Heart left ventricle (tissue), 16 donors: ENCODE data around the gene ERMARD. TPM values are rescaled to one million over a fixed set of nuclear protein-coding genes. Genes with fewer than 3 reads are reported as not detected.

Experiments
- ATAC-seq, 4 donors: fragments of 200-7000 bp; cut with Tn5 transposase; one replicate each; pipeline ENCODE4 v1.9.1; 2020 to 2022; ENCODE audit warnings: moderate library complexity in 4 of 4, mild to moderate bottlenecking in 3 of 4, moderate number of reproducible peaks in 1 of 4
- DNase-seq, 5 donors: peaks; one replicate each; pipeline ENCODE4 v3.0.0-alpha.2; 2020
- H3K27ac ChIP-seq, 12 donors: fragments of 200-600 bp; sonication (generic) in 4 of 12; one replicate each; pipeline versions ENCODE4 v1.5.0 to v1.8.0; 2016 to 2022; ENCODE audit warnings: mild to moderate bottlenecking in 2 of 12
- H3K27me3 ChIP-seq, 9 donors: fragments of 200-600 bp; sonication (generic) in 2 of 9; one replicate each; pipeline versions ENCODE4 v1.5.1 to v1.8.0; 2016 to 2022; ENCODE audit warnings: mild to moderate bottlenecking in 3 of 9
- H3K36me3 ChIP-seq, 9 donors: fragments of 200-600 bp; sonication (generic) in 2 of 9; one replicate each; pipeline versions ENCODE4 v1.5.0 to v1.8.0; 2018 to 2022; ENCODE audit warnings: mild to moderate bottlenecking in 2 of 9
- H3K4me1 ChIP-seq, 12 donors: fragments of 200-600 bp; sonication (generic) in 4 of 12; one replicate each; pipeline versions ENCODE4 v1.5.0 to v1.8.0; 2016 to 2022; ENCODE audit warnings: mild to moderate bottlenecking in 3 of 12
- H3K4me3 ChIP-seq, 12 donors: fragments of 200-600 bp; sonication (generic) in 4 of 12; one replicate each; pipeline versions ENCODE4 v1.5.0 to v1.8.0; 2017 to 2022; ENCODE audit warnings: mild to moderate bottlenecking in 9 of 12, moderate library complexity in 4 of 12
- H3K9me3 ChIP-seq, 12 donors: fragments of 200-600 bp; sonication (generic) in 4 of 12; one replicate each; pipeline versions ENCODE4 v1.5.0 to v1.8.0; 2016 to 2022; ENCODE audit warnings: mild to moderate bottlenecking in 1 of 12
- POLR2A ChIP-seq, 2 donors: fragments of 450-650 bp; IDR thresholded peaks; one replicate each; pipeline ENCODE4 v1.6.1; 2017; ENCODE audit warnings: antibody characterized with exemption in 2 of 2, mild to moderate bottlenecking in 2 of 2, moderate library complexity in 2 of 2
- WGBS, 4 donors: extraction: QIAGEN DNeasy Blood & Tissue Kit in 2 of 4; methylation state at CpG; one replicate each; pipeline versions ENCODE4 v1.1.5 to v1.1.7; 2013 to 2018; 5-methylcytosine and 5-hydroxymethylcytosine counted together
- intact Hi-C, 10 donors: fragments of 100-400 bp; cut with DNase I; formaldehyde crosslinking; loops; one replicate each; pipeline versions ENCODE4 v1.11.1 to v1.14.2; 2022
- polyA plus RNA-seq, 2 donors: library from polyadenylated mRNA; stranded (reverse); fragments of 200-250 nt; gene quantifications; one replicate each; pipeline ENCODE4 v1.2.3, GENCODE V29; 2013
- total RNA-seq, 9 donors: library from RNA; depleted of rRNA in 2 of 9; stranded (reverse); fragments of >200 nt in 2 of 9; fragmentation: NEBNext Ultra II Directional in 3 of 9; extraction: Animal tissue kit (Norgen Biotek cat#: 25700) in 3 of 9; gene quantifications; one replicate each; pipeline versions ENCODE4 v1.1.0 to v1.2.4, GENCODE V29; 2016 to 2023
- TF ChIP-seq, protein P1 (sequence below), 12 donors: fragments of 200-600 bp; sonication (generic) in 4 of 12; IDR thresholded peaks; one replicate each; pipeline versions ENCODE4 v1.5.0 to v1.8.0; 2018 to 2022; ENCODE audit warnings: antibody characterized with exemption in 12 of 12, mild to moderate bottlenecking in 5 of 12
- donor health status: ischemic (EF 13 %, LVEDD 7.1; RV severe dilation, severe dysfunction).
- donor health status: healthy with polysubstance abuse.
- donor health status: DM: no; HTN: yes; CAD: no.
- donor health status: DM: no; HTN: no; CAD: no.
- donor health status: ischemic (EF 25% LVEDD 6.9; RV normal size, moderate dysfunction).
- donor health status: ischemic (EF 25% LVEDD 5.7; RV mildly dilated, moderate dysfunction).
- donor health status: healthy.
- donor health status: DM: yes; HTN: yes; CAD: no.
- donor health status: ischemic (EF 35%, LVEDD 5.7; RV mildly dilated, moderate dysfunction).
- donor health status: nonischemic (EF 11% LVEDD 7.7; RV severe dilation, severe dysfunction).
- donor health status: DM: yes; HTN: yes; CAD: no.
- donor health status: PGD.
- donor health status: ischemic (EF 29% LVEDD 5.4; RV normal size, mild dysfunction).
- donor health status: nonischemic (EF 23%, LVEDD 6.1; RV moderate dilation, normal function).

The ERMARD gene
- total and polyA plus RNA-seq, 11 donors = 6.4 to 19.5 (median 8.8) TPM

GRCh38 chr6:169791721-169792131 lies 40.3 kb downstream of the ERMARD start:
- TF ChIP-seq, protein P1, sequence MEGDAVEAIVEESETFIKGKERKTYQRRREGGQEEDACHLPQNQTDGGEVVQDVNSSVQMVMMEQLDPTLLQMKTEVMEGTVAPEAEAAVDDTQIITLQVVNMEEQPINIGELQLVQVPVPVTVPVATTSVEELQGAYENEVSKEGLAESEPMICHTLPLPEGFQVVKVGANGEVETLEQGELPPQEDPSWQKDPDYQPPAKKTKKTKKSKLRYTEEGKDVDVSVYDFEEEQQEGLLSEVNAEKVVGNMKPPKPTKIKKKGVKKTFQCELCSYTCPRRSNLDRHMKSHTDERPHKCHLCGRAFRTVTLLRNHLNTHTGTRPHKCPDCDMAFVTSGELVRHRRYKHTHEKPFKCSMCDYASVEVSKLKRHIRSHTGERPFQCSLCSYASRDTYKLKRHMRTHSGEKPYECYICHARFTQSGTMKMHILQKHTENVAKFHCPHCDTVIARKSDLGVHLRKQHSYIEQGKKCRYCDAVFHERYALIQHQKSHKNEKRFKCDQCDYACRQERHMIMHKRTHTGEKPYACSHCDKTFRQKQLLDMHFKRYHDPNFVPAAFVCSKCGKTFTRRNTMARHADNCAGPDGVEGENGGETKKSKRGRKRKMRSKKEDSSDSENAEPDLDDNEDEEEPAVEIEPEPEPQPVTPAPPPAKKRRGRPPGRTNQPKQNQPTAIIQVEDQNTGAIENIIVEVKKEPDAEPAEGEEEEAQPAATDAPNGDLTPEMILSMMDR (IDR thresholded peaks at IDR 0.05) = no peak
- no peak for TF ChIP-seq POLR2A (IDR thresholded peaks at IDR 0.05)
- WGBS, 4 donors = 57 to 74% (median 64%) methylated on average over 6 of the region's 6 CpGs
- Histone ChIP-seq H3K4me1 (peaks cover 0 to 18% (median 13%) of the 10 kb centered on the region in 12 donors), H3K9me3 (no peaks in the 10 kb centered on the region), H3K27me3 (peaks cover 0 to 18% (median 0%) of the 10 kb centered on the region in 9 donors), H3K4me3 (no peak overlapping the region), H3K36me3 (no peaks in the 10 kb centered on the region), H3K27ac (no peak overlapping the region)
- ATAC-seq = no peak
- no peak for DNase-seq
- intact Hi-C loops = loop anchor here in 9 of 10 donors (2.0 to 5.0 kb wide), 5 partner anchors 735 to 741 kb away; no protein-coding TSS in a partner anchor

- H3K9me3 ChIP-seq = no peaks in the 10 kb centered on the region
- DNase-seq (no peak), ATAC-seq (no peak)
- H3K4me1 ChIP-seq = peaks cover 0 to 18% (median 13%) of the 10 kb centered on the region in 12 donors
- 86 to 91% (median 89%) methylated on average over 19 to 21 of the region's 21 CpGs for WGBS, 4 donors
- H3K4me3 ChIP-seq = no peak overlapping the region
- H3K27ac ChIP-seq = no peak overlapping the region
- H3K36me3 ChIP-seq = no peaks in the 10 kb centered on the region
- TF ChIP-seq, protein P1 (IDR thresholded peaks at IDR 0.05) = no peak
- no peak for TF ChIP-seq POLR2A (IDR thresholded peaks at IDR 0.05)
- intact Hi-C loops = loop anchor here in 5 of 10 donors (5.0 kb wide), 2 partner anchors 735 to 740 kb away; no protein-coding TSS in a partner anchor
- peaks cover 0 to 18% (median 0%) of the 10 kb centered on the region in 9 donors for H3K27me3 ChIP-seq
Observed at GRCh38 chr6:169792306-169793015, 41.0 kb downstream of the ERMARD start.

DNA sequence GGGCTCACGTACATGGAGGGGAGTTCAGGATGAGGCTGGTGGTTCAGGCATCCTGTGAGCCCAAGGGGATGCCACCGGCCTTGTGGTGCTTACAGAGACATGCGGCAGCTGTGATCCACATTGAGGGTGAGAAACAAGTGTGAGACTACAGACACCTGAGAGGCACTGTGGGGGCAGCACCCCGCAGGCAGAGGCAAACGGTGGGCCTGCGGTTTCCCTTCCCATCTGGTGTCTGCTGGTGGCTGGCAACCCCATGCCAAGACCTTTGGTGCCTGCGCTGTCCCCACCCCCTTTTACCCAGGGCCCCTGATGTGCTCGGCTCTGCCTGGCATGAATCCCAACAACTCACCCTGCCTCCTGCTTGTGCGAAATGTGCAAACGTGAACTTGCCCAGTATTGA lies 42.0 kb downstream of the ERMARD start:
- no peak overlapping the region for H3K27ac ChIP-seq
- DNase-seq (no peak), ATAC-seq (no peak)
- H3K27me3 ChIP-seq = peaks cover 0 to 21% (median 0%) of the 10 kb centered on the region in 9 donors
- H3K36me3 ChIP-seq = no peaks in the 10 kb centered on the region
- intact Hi-C loops = loop anchor here in 5 of 10 donors (5.0 kb wide), 2 partner anchors 734 to 739 kb away; no protein-coding TSS in a partner anchor
- H3K9me3 ChIP-seq = no peaks in the 10 kb centered on the region
- TF ChIP-seq, protein P1 (IDR thresholded peaks at IDR 0.05) = no peak
- TF ChIP-seq POLR2A (IDR thresholded peaks at IDR 0.05) = no peak
- H3K4me3 ChIP-seq = no peak overlapping the region
- peaks cover 0 to 18% (median 13%) of the 10 kb centered on the region in 12 donors for H3K4me1 ChIP-seq
- 79 to 82% (median 81%) methylated on average over 10 of the region's 10 CpGs for WGBS, 4 donors

DNA sequence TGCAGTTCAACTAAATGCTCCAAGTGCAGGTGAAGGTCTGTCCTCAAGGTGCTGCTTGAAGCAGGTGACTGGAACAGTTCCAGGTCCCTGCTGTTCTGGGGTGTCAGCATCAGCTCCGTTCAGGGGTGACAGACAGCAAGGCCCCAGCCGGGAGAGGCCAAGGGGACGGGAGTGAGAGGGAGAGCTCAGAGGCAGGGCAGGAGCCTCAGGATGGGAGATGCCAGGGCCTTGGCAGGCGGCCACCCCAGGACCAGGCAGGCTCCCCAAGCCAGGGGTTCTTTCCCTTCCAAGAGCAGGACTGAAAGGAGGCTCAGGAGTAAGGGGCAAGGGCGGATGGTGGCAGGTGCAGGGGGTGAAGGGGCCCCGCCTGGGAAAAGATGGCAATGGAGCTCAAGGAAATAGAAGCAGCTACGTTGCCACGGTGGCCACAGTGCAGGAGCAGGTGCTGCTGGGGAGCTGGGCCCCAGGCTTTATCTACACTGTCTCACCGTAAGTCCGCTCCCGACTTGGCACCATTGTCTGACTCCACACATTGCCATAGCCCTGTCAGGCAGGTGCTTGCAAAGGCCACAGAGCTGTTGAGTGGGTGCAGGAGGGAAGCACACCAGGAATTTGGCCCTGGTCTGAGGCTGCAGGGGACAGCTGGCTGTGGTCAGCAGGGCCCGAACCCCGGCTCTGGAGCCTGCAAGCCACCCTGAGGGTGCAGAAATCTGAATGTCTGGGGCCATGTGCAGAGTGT lies 43.1 kb downstream of the ERMARD start:
- Histone ChIP-seq H3K4me1 (peaks cover 0 to 17% (median 13%) of the 10 kb centered on the region in 12 donors), H3K4me3 (no peak overlapping the region), H3K36me3 (no peaks in the 10 kb centered on the region), H3K9me3 (no peaks in the 10 kb centered on the region), H3K27me3 (peaks cover 0 to 26% (median 0%) of the 10 kb centered on the region in 9 donors), H3K27ac (no peak overlapping the region)
- no peak for TF ChIP-seq POLR2A (IDR thresholded peaks at IDR 0.05)
- TF ChIP-seq, protein P1 (IDR thresholded peaks at IDR 0.05) = no peak
- WGBS, 4 donors = 51 to 71% (median 60%) methylated on average over 9 to 13 of the region's 13 CpGs
- intact Hi-C loops = loop anchor here in 5 of 10 donors (5.0 kb wide), 2 partner anchors 733 to 738 kb away; no protein-coding TSS in a partner anchor
- DNase-seq (peak in 1 of 5 donors; percentile 49), ATAC-seq (no peak)
